Sigmoid colon (tissue), 7 donors: ENCODE data around the gene SHANK3. TPM values are rescaled to one million over a fixed set of nuclear protein-coding genes. Genes with fewer than 3 reads are reported as not detected.

Source experiments
- DNase-seq: peaks from one replicate; pipeline ENCODE4 v3.0.0-alpha.2; 2019
- H3K27ac ChIP-seq, 4 donors: fragments of 200-600 bp; sonication (generic); one replicate each; pipeline ENCODE4 v1.5.1; 2016 to 2019; ENCODE audit warnings: mild to moderate bottlenecking in 1 of 4
- H3K27me3 ChIP-seq, 3 donors: fragments of 200-600 bp; sonication (generic); one replicate each; pipeline ENCODE4 v1.5.1; 2019; ENCODE audit warnings: mild to moderate bottlenecking in 1 of 3
- H3K36me3 ChIP-seq, 4 donors: fragments of 200-600 bp; sonication (generic); one replicate each; pipeline ENCODE4 v1.5.1; 2016 to 2019
- H3K4me1 ChIP-seq, 4 donors: fragments of 200-600 bp; sonication (generic); one replicate each; pipeline ENCODE4 v1.5.1; 2017 to 2019
- H3K4me3 ChIP-seq, 4 donors: fragments of 200-600 bp; sonication (generic); one replicate each; pipeline ENCODE4 v1.5.1; 2017 to 2019; ENCODE audit warnings: mild to moderate bottlenecking in 2 of 4, moderate library complexity in 1 of 4
- H3K9me3 ChIP-seq, 4 donors: fragments of 200-600 bp in 3 of 4; sonication (generic) in 3 of 4; one replicate each; pipeline versions ENCODE4 v1.5.1 to v1.6.1; 2013 to 2019
- EP300 ChIP-seq, 4 donors: sonication (generic); formaldehyde crosslinking; IDR thresholded peaks; one replicate each; pipeline ENCODE4 v1.6.1; 2017; ENCODE audit warnings: antibody characterized with exemption in 4 of 4
- POLR2A ChIP-seq, 2 donors: fragments of 450-650 bp; IDR thresholded peaks; one replicate each; pipeline ENCODE4 v1.6.1; 2016; ENCODE audit warnings: antibody characterized with exemption in 2 of 2, mild to moderate bottlenecking in 2 of 2, moderate library complexity in 2 of 2
- POLR2AphosphoS5 ChIP-seq, 4 donors: sonication (generic); formaldehyde crosslinking; IDR thresholded peaks; one replicate each; pipeline ENCODE4 v1.6.1; 2017; ENCODE audit warnings: antibody characterized with exemption in 4 of 4
- WGBS, 2 donors: extraction: QIAGEN DNeasy Blood & Tissue Kit; methylation state at CpG; one replicate each; pipeline ENCODE4 v1.1.7; 2013; 5-methylcytosine and 5-hydroxymethylcytosine counted together
- intact Hi-C: fragments of 100-400 bp; cut with DNase I; formaldehyde crosslinking; loops from one replicate; pipeline ENCODE4 v1.15.1; 2023
- polyA plus RNA-seq, 3 donors: library from polyadenylated mRNA; stranded (reverse); fragments of 200-250 nt; gene quantifications; one replicate each; pipeline ENCODE4 v1.2.3, GENCODE V29; 2013
- total RNA-seq, 4 donors: library from RNA; depleted of rRNA; stranded (reverse); fragments of >200 nt; gene quantifications; one replicate each; pipeline ENCODE4 v1.1.0, GENCODE V29; 2016
- TF ChIP-seq, protein P1 (sequence below), 4 experiments: fragments of 450-650 bp in 3 of 4; fragments of 200-600 bp in 1 of 4; IDR thresholded peaks; one replicate each; pipeline ENCODE4 v1.5.1; 2016 to 2019; ENCODE audit warnings: antibody characterized with exemption in 4 of 4, mild to moderate bottlenecking in 3 of 4, moderate library complexity in 2 of 4
- donor health status: healthy with polysubstance abuse.
- donor health status: Bipolar disorder and iron deficiency.
- donor health status: healthy.

The SHANK3 gene
- total and polyA plus RNA-seq, 7 donors, result 0.23 to 14.4 (median 3.2) TPM

DNA sequence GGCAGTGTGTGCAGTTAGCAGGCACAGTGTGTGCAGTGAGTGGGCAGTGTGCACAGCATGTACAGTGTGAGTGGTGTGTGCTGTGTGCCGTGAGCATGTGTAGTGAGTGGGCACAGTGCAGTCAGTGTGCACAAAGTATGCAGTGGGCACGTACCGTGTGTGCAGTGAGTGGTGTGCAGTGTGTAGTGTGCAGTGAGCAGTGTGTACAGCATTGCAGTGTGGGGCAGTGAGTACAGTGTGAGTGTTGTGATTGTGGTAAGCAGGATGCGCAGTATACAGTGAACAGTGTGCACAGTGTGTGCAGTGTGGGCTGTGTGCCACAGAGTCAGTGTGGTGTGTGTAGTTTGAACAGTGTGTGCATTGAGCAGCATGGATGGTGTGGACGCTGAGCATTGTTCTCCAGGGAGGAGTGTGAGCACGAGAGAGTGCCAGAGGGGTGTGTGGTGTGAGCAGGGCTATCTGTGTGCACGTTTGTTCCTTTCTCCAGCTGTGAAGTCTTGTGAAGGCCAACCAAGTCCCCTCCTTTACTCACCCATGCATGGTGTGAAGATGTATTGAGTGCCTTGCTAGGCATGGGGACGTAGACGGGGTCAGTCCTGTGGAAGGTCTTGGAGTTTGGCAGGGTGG is 3.0 kb downstream of the SHANK3 start:
- no peaks in the 10 kb centered on the region for H3K36me3 ChIP-seq
- no peaks in the 10 kb centered on the region for H3K9me3 ChIP-seq
- intact Hi-C loops, result no loop called here
- TF ChIP-seq, protein P1, sequence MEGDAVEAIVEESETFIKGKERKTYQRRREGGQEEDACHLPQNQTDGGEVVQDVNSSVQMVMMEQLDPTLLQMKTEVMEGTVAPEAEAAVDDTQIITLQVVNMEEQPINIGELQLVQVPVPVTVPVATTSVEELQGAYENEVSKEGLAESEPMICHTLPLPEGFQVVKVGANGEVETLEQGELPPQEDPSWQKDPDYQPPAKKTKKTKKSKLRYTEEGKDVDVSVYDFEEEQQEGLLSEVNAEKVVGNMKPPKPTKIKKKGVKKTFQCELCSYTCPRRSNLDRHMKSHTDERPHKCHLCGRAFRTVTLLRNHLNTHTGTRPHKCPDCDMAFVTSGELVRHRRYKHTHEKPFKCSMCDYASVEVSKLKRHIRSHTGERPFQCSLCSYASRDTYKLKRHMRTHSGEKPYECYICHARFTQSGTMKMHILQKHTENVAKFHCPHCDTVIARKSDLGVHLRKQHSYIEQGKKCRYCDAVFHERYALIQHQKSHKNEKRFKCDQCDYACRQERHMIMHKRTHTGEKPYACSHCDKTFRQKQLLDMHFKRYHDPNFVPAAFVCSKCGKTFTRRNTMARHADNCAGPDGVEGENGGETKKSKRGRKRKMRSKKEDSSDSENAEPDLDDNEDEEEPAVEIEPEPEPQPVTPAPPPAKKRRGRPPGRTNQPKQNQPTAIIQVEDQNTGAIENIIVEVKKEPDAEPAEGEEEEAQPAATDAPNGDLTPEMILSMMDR (IDR thresholded peaks at IDR 0.05), result no peak
- TF ChIP-seq EP300 (IDR thresholded peaks at IDR 0.05) (no peak), POLR2AphosphoS5 (IDR thresholded peaks at IDR 0.05) (no peak), POLR2A (IDR thresholded peaks at IDR 0.05) (no peak)
- H3K4me3 ChIP-seq, result peak overlapping the region in 3 of 4 donors; percentile 28 to 44 (median 41)
- no peak for DNase-seq
- peaks cover 22 to 54% (median 39%) of the 10 kb centered on the region in 3 donors for H3K27me3 ChIP-seq
- H3K4me1 ChIP-seq, result peaks cover 0 to 18% (median 15%) of the 10 kb centered on the region in 4 donors
- 61 to 80% methylated on average over 9 of the region's 9 CpGs for WGBS, 2 donors
- H3K27ac ChIP-seq, result no peak overlapping the region

DNA sequence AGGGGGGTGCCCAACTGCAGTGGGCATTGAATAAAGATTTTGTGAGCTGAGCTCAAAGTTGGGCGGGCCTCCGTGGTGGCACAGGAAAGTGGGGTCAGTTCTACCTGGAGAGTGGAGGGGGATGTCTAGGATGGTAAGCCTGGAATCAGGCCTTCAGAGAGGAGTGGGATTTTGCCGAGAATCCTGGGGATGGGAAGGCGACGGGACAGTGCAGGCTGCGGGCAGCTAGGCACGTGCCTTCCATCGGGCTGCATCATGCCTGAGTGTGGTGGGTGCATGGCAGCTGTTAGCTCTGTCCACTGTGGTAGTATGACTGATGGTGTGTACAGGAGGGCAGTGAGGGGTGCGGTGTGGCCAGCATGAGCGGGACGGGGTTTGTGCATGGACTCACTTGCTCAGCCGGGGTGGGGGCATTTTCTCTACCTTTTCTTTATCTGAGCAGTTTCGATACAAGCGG is 3.6 kb downstream of the SHANK3 start:
- no peak for DNase-seq
- H3K27ac ChIP-seq, result no peak overlapping the region
- peaks cover 22 to 49% (median 39%) of the 10 kb centered on the region in 3 donors for H3K27me3 ChIP-seq
- 88 to 92% methylated on average over 14 of the region's 14 CpGs for WGBS, 2 donors
- H3K36me3 ChIP-seq, result no peaks in the 10 kb centered on the region
- intact Hi-C loops, result no loop called here
- H3K9me3 ChIP-seq, result no peaks in the 10 kb centered on the region
- peak overlapping the region in 2 of 4 donors; percentile 41 to 44 for H3K4me3 ChIP-seq
- TF ChIP-seq EP300 (IDR thresholded peaks at IDR 0.05), result no peak
- TF ChIP-seq, protein P1 (IDR thresholded peaks at IDR 0.05), result no peak
- no peak for TF ChIP-seq POLR2A (IDR thresholded peaks at IDR 0.05)
- no peak for TF ChIP-seq POLR2AphosphoS5 (IDR thresholded peaks at IDR 0.05)
- peaks cover 0 to 18% (median 15%) of the 10 kb centered on the region in 4 donors for H3K4me1 ChIP-seq

DNA sequence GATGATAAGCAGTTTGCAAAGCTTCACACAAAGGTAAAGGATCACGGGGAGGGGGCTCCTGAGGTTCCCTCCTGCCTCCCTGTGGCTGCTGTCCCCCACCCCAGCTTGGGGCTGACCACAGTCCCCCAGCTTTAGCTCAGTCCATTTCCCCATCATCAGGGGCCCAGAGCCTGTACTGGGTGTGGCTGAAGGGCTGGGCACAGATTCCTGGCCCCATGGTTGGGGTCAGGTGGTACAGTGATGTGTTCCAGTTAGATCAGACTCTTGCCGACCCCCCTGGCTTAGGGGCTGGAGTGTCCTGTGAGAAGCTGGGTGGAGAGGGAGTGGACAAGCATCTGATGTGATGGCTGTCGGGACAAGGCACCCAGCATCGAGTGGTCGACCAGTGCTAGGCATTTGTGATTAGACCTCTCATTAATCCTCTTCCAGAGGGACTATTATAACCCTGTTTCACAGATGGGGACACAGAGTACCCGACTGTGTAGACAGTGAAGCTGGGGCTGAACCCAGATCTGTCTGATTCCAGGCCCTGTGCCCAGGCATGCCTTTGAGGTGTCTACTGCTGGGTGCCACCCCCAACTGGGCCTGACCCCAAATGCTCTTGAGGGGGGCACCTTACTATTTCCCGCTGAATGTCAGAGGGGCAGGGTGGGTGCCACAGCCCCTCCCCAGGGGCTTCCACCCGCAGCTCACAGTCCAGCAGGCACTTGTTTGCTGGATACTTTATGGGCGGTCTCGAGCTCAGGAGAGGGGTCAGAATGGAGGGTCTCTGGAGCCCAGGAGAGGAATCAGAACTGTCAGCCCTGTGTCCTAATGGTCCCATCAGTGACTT is 4.3 kb downstream of the SHANK3 start:
- H3K36me3 ChIP-seq, result no peaks in the 10 kb centered on the region
- H3K4me1 ChIP-seq, result peaks cover 0 to 18% (median 15%) of the 10 kb centered on the region in 4 donors
- H3K27me3 ChIP-seq, result peaks cover 22 to 43% (median 35%) of the 10 kb centered on the region in 3 donors
- H3K4me3 ChIP-seq, result peak overlapping the region in 1 of 4 donors; percentile 44
- intact Hi-C loops, result no loop called here
- H3K9me3 ChIP-seq, result no peaks in the 10 kb centered on the region
- H3K27ac ChIP-seq, result no peak overlapping the region
- TF ChIP-seq POLR2AphosphoS5 (IDR thresholded peaks at IDR 0.05) (no peak), EP300 (IDR thresholded peaks at IDR 0.05) (no peak), POLR2A (IDR thresholded peaks at IDR 0.05) (no peak)
- TF ChIP-seq, protein P1 (IDR thresholded peaks at IDR 0.05), result no peak
- WGBS, 2 donors, result 80 to 87% methylated on average over 10 of the region's 10 CpGs
- no peak for DNase-seq

DNA sequence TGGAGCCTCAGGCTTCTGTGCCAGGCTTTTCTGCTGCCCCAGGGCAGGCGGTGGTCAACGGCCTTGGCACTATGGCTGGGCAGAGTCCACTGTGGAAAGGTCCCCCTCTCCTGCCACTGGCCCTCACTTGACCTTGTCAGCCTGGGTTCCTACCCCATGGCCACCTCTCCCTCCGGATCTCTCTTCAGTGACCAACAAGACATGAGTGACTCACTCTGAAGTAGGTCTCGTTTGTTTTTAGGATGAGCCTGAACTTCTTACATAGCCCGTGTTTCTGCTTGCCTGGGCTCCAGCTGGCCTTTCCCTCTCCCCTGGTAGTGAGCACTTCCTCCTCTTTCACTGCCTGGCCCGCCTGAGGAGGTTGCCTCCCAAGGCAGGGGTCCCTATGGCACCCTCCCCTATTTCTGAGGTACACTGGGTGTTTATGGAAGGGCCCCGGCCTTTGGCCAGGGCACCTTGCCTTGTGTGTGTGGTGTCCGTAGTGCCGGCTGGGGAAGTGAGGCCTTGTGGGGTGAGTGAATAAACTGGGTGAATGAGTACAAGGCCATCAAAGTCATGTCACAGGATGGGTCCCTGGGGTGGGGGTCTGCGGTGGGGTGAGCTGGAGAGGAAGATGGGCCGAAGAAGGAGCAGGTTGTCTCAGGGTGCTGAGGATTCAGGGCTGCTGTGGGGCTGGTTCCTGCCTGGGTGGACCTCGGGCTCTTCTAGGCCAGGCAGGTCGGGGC is 5.0 kb downstream of the SHANK3 start:
- WGBS, 2 donors, result 89 to 90% methylated on average over 13 of the region's 13 CpGs
- H3K27ac ChIP-seq, result no peak overlapping the region
- peaks cover 22 to 36% (median 27%) of the 10 kb centered on the region in 3 donors for H3K27me3 ChIP-seq
- intact Hi-C loops, result no loop called here
- H3K36me3 ChIP-seq, result no peaks in the 10 kb centered on the region
- no peak for TF ChIP-seq POLR2AphosphoS5 (IDR thresholded peaks at IDR 0.05)
- TF ChIP-seq, protein P1 (IDR thresholded peaks at IDR 0.05), result no peak
- no peak for TF ChIP-seq POLR2A (IDR thresholded peaks at IDR 0.05)
- no peak for TF ChIP-seq EP300 (IDR thresholded peaks at IDR 0.05)
- no peak overlapping the region for H3K4me3 ChIP-seq
- DNase-seq, result no peak
- H3K4me1 ChIP-seq, result peaks cover 0 to 18% (median 15%) of the 10 kb centered on the region in 4 donors
- H3K9me3 ChIP-seq, result no peaks in the 10 kb centered on the region
